Upper lobe of right lung (tissue), 1 donor: ENCODE results near the gene IGSF21. TPM values are rescaled to one million over a fixed set of nuclear protein-coding genes. Genes with fewer than 3 reads are reported as not detected.

Experiments used
- ATAC-seq: fragments of 200-7000 bp; cut with Tn5 transposase; one replicate; pipeline ENCODE4 v1.9.1; 2020; ENCODE audit warnings: mild to moderate bottlenecking, moderate library complexity
- DNase-seq: peaks from one replicate; pipeline ENCODE4 v3.0.0-alpha.2; 2020
- H3K27ac ChIP-seq: fragments of 200-600 bp; one replicate; pipeline ENCODE4 v1.8.0; 2022
- H3K27me3 ChIP-seq: fragments of 200-600 bp; one replicate; pipeline ENCODE4 v1.8.0; 2022; ENCODE audit warnings: mild to moderate bottlenecking
- H3K36me3 ChIP-seq: fragments of 200-600 bp; one replicate; pipeline ENCODE4 v1.8.0; 2022
- H3K4me1 ChIP-seq: fragments of 200-600 bp; one replicate; pipeline ENCODE4 v1.8.0; 2022
- H3K4me3 ChIP-seq: fragments of 200-600 bp; one replicate; pipeline ENCODE4 v1.8.0; 2022; ENCODE audit warnings: mild to moderate bottlenecking
- H3K9me3 ChIP-seq: fragments of 200-600 bp; one replicate; pipeline ENCODE4 v1.8.0; 2022
- intact Hi-C: fragments of 100-400 bp; cut with DNase I; formaldehyde crosslinking; loops from one replicate; pipeline ENCODE4 v1.11.0; 2022
- total RNA-seq: library from RNA; stranded (reverse); fragmentation: NEBNext Ultra II Directional; extraction: Animal tissue kit (Norgen Biotek cat#: 25700); gene quantifications from one replicate; pipeline ENCODE4 v1.2.1, GENCODE V29; 2021
- TF ChIP-seq, protein P1 (sequence below): fragments of 200-600 bp; IDR thresholded peaks from one replicate; pipeline ENCODE4 v1.8.0; 2022; ENCODE audit warnings: antibody characterized with exemption
- donor health status: DM: no; HTN: yes; CAD: no; lungs with severe emphysema.

The IGSF21 gene
- total RNA-seq, 1 donor from 2014 or later = 3.2 TPM

DNA sequence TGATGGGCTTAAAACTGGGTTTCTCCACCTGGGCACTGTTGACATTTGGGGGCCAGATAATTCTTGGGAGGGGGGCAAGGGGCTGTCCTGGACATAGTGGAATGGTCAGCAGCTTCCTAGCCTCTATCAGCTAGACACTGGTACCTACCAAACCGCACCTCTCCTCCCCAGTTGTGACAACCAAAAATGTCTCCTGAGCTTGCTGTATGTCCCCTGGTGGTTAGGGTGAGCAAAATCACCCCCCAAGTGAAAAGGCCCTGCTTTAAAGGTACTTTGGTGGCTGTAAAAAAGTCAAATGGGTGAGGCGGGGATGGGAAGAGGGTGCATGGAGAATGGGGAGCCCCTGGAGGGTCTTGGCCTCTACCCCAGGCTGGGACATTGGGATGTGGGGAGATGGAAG is 182.0 kb downstream of the IGSF21 start:
- DNase-seq (no peak), ATAC-seq (no peak)

DNA sequence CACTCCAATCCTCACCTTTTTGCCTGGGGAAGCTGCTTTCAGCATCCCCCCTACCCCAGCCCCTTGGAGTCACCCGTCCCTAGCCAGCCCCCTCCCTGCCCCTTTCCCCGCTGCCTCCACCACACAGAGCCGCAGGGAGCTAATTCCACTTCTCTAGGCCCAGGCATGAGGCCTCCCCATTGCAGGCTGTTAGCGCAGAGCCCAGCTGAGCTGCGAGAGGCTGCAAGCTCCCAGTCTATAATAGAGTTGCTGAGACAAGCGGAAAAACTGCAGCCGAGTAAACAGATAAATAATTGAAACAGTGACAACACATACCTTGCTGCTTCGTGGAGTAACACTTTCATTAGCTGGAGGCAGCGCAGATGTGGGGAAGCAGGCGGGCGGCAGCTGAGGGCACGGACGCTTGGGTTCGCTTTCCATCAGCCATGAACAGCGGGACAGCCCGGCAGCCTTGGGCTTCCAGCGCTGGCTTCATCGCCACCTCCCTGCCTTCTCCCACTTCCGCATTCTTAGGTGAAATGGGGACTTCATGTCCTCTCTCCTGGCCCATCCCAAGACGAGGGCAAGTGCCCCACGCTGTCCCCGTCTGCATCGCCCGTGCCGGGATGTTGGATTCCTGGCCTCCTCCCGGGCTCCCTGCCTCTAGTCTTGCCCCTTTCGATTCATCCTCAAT is 183.3 kb downstream of the IGSF21 start:
- intact Hi-C loops = no loop called here
- Histone ChIP-seq H3K9me3 (no peaks in the 10 kb centered on the region), H3K36me3 (no peaks in the 10 kb centered on the region), H3K27ac (no peak overlapping the region), H3K27me3 (peaks cover 38% of the 10 kb centered on the region), H3K4me3 (no peak overlapping the region), H3K4me1 (no peaks in the 10 kb centered on the region)
- no peak for ATAC-seq
- TF ChIP-seq, protein P1, sequence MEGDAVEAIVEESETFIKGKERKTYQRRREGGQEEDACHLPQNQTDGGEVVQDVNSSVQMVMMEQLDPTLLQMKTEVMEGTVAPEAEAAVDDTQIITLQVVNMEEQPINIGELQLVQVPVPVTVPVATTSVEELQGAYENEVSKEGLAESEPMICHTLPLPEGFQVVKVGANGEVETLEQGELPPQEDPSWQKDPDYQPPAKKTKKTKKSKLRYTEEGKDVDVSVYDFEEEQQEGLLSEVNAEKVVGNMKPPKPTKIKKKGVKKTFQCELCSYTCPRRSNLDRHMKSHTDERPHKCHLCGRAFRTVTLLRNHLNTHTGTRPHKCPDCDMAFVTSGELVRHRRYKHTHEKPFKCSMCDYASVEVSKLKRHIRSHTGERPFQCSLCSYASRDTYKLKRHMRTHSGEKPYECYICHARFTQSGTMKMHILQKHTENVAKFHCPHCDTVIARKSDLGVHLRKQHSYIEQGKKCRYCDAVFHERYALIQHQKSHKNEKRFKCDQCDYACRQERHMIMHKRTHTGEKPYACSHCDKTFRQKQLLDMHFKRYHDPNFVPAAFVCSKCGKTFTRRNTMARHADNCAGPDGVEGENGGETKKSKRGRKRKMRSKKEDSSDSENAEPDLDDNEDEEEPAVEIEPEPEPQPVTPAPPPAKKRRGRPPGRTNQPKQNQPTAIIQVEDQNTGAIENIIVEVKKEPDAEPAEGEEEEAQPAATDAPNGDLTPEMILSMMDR = no peak
- no peak for DNase-seq

More for the DNA sequence above, 182.0 kb downstream of the IGSF21 start:
- Histone ChIP-seq H3K4me1 (no peaks in the 10 kb centered on the region), H3K36me3 (no peaks in the 10 kb centered on the region), H3K9me3 (no peaks in the 10 kb centered on the region), H3K27ac (no peak overlapping the region), H3K27me3 (peaks cover 33% of the 10 kb centered on the region), H3K4me3 (no peak overlapping the region)
- TF ChIP-seq, protein P1 = no peak
- intact Hi-C loops = no loop called here

DNA sequence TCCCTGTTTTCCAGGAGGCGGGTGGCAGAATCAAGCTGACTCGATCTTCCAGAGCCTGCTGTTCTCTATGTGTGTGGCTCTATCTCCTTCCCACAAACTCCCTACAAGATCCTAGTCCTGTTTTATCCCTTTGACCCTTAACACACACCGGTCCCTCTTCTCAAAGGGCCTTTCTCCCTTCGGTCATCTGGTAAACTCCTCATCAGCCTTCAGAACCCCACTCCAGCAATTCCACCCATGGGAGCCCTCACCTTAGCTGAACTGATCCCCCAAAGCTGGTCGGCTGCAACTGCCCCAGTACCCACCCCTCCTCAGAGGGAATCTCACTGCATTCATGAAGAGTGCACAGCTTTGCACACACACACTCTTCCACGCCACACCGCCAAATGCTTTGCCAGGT is 184.9 kb downstream of the IGSF21 start:
- Histone ChIP-seq H3K4me3 (no peak overlapping the region), H3K27ac (no peak overlapping the region), H3K36me3 (no peaks in the 10 kb centered on the region), H3K27me3 (peaks cover 38% of the 10 kb centered on the region), H3K9me3 (no peaks in the 10 kb centered on the region), H3K4me1 (no peaks in the 10 kb centered on the region)
- TF ChIP-seq, protein P1 = no peak
- ATAC-seq = no peak
- intact Hi-C loops = no loop called here
- DNase-seq = no peak

DNA sequence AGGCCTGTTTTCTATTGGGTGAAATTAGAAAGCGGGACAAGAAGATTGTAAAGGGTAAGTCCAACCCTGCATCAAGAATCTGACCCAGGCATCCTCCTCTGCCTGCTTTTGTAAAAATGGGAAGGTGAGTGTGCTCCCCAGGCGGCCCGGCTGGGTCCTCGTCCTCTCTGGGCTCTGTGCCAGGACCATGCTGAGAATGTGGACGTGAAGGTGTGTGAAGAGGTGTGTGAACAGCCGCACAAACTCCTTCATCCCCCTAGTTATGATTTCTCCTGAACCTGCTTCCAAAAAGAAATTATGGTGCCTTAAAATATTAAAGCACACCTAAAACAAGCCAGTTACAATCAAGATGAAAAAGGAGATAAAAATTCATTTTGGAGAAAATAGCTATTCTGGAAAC is 185.7 kb downstream of the IGSF21 start:
- Histone ChIP-seq H3K27ac (no peak overlapping the region), H3K4me1 (no peaks in the 10 kb centered on the region), H3K4me3 (no peak overlapping the region), H3K9me3 (no peaks in the 10 kb centered on the region), H3K36me3 (no peaks in the 10 kb centered on the region), H3K27me3 (peaks cover 46% of the 10 kb centered on the region)
- ATAC-seq (no peak), DNase-seq (no peak)
- TF ChIP-seq, protein P1 = no peak
- intact Hi-C loops = no loop called here

DNA sequence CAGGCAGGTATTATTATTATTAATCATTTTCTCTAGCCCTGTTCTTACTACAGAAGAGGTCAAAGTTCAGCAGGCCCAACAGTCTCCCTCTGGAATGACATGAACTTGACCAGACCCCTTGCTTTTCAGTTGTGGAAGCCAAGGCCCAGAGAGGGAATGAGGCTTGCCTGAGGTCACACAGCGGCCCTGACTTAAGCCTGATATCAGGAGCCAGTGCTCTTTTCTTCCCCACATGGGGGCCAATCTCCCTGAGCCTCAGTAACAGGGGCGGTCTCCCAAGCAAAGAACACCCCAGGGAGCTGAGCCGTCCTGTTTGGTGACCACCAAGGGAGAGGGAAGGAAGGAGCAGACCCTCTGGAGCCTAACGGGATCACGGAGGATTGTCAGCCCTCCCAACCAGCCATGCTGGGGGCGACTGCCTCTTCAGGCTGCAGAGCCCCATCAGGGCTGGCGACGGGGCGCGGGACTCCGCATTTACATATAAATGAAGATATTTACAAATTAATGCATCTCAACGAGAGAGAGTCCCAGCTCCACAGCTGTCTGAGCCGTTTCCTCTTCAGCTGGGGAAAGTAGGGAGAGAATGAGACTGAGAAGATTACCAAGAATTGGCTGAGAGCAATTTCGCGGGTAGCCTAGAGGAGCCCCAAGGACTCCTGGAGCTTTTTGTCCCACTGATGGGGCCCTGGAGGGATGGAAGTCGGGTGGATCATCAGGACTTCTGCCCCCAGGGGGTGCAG is 187.0 kb downstream of the IGSF21 start:
- TF ChIP-seq, protein P1 = no peak
- ATAC-seq (no peak), DNase-seq (no peak)
- H3K4me1 ChIP-seq = no peaks in the 10 kb centered on the region
- no peaks in the 10 kb centered on the region for H3K9me3 ChIP-seq
- no peaks in the 10 kb centered on the region for H3K36me3 ChIP-seq
- H3K27ac ChIP-seq = no peak overlapping the region
- no peak overlapping the region for H3K4me3 ChIP-seq
- peaks cover 54% of the 10 kb centered on the region for H3K27me3 ChIP-seq
- intact Hi-C loops = no loop called here
